ENCODE results near the gene MYZAP. TPM values are rescaled to one million over a fixed set of nuclear protein-coding genes. Genes with fewer than 3 reads are reported as not detected.

The MYZAP gene
- total RNA-seq, 1 donor from 2014 or later, result not detected

- peaks cover 24% of the 10 kb centered on the region for H3K4me1 Mint-ChIP-seq (ENCODE audit: low read depth, unreplicated experiment)
- no peaks in the 10 kb centered on the region for H3K27me3 Mint-ChIP-seq (ENCODE audit: unreplicated experiment)
- no peaks in the 10 kb centered on the region for H3K36me3 Mint-ChIP-seq (ENCODE audit: unreplicated experiment)
- H3K9me3 Mint-ChIP-seq (ENCODE audit: unreplicated experiment), result no peaks in the 10 kb centered on the region
- H3K4me3 Mint-ChIP-seq (ENCODE audit: unreplicated experiment), result no peak overlapping the region
- no peak overlapping the region for H3K27ac Mint-ChIP-seq (ENCODE audit: unreplicated experiment)
- DNase-seq, result no peak
- TF ChIP-seq CTCF (IDR thresholded peaks at IDR 0.05; ENCODE audit: partially characterized antibody, unreplicated experiment), result no peak
Observed at GRCh38 chr15:57547243-57547755, 44.4 kb upstream of the MYZAP start.

- TF ChIP-seq CTCF (IDR thresholded peaks at IDR 0.05; ENCODE audit: partially characterized antibody, unreplicated experiment), result no peak
- Mint-ChIP-seq H3K27me3 (ENCODE audit: unreplicated experiment) (peaks cover 3% of the 10 kb centered on the region), H3K4me3 (ENCODE audit: unreplicated experiment) (no peak overlapping the region), H3K27ac (ENCODE audit: unreplicated experiment) (no peak overlapping the region), H3K9me3 (ENCODE audit: unreplicated experiment) (no peaks in the 10 kb centered on the region), H3K4me1 (ENCODE audit: low read depth, unreplicated experiment) (peaks cover 24% of the 10 kb centered on the region), H3K36me3 (ENCODE audit: unreplicated experiment) (no peaks in the 10 kb centered on the region)
- no peak for DNase-seq
Observed at GRCh38 chr15:57548351-57548750, 43.4 kb upstream of the MYZAP start.

- no peaks in the 10 kb centered on the region for H3K36me3 Mint-ChIP-seq (ENCODE audit: unreplicated experiment)
- H3K4me1 Mint-ChIP-seq (ENCODE audit: low read depth, unreplicated experiment), result peaks cover 24% of the 10 kb centered on the region
- DNase-seq, result no peak
- H3K27me3 Mint-ChIP-seq (ENCODE audit: unreplicated experiment), result peaks cover 3% of the 10 kb centered on the region
- TF ChIP-seq CTCF (IDR thresholded peaks at IDR 0.05; ENCODE audit: partially characterized antibody, unreplicated experiment), result no peak
- peaks cover 1% of the 10 kb centered on the region for H3K9me3 Mint-ChIP-seq (ENCODE audit: unreplicated experiment)
- no peak overlapping the region for H3K27ac Mint-ChIP-seq (ENCODE audit: unreplicated experiment)
- no peak overlapping the region for H3K4me3 Mint-ChIP-seq (ENCODE audit: unreplicated experiment)
Observed at GRCh38 chr15:57548835-57549234, 42.9 kb upstream of the MYZAP start.

GRCh38 chr15:57549935-57550334 lies 41.8 kb upstream of the MYZAP start:
- no peaks in the 10 kb centered on the region for H3K36me3 Mint-ChIP-seq (ENCODE audit: unreplicated experiment)
- peaks cover 2% of the 10 kb centered on the region for H3K9me3 Mint-ChIP-seq (ENCODE audit: unreplicated experiment)
- no peak for TF ChIP-seq CTCF (IDR thresholded peaks at IDR 0.05; ENCODE audit: partially characterized antibody, unreplicated experiment)
- no peak for DNase-seq
- peaks cover 3% of the 10 kb centered on the region for H3K27me3 Mint-ChIP-seq (ENCODE audit: unreplicated experiment)
- H3K4me3 Mint-ChIP-seq (ENCODE audit: unreplicated experiment), result no peak overlapping the region
- H3K4me1 Mint-ChIP-seq (ENCODE audit: low read depth, unreplicated experiment), result peaks cover 33% of the 10 kb centered on the region
- H3K27ac Mint-ChIP-seq (ENCODE audit: unreplicated experiment), result no peak overlapping the region

GRCh38 chr15:57550640-57551039 lies 41.1 kb upstream of the MYZAP start:
- Mint-ChIP-seq H3K27me3 (ENCODE audit: unreplicated experiment) (peaks cover 3% of the 10 kb centered on the region), H3K36me3 (ENCODE audit: unreplicated experiment) (no peaks in the 10 kb centered on the region), H3K9me3 (ENCODE audit: unreplicated experiment) (peaks cover 2% of the 10 kb centered on the region), H3K4me1 (ENCODE audit: low read depth, unreplicated experiment) (peaks cover 40% of the 10 kb centered on the region), H3K27ac (ENCODE audit: unreplicated experiment) (no peak overlapping the region), H3K4me3 (ENCODE audit: unreplicated experiment) (no peak overlapping the region)
- DNase-seq, result no peak
- TF ChIP-seq CTCF (IDR thresholded peaks at IDR 0.05; ENCODE audit: partially characterized antibody, unreplicated experiment), result no peak
